ENCODE data around the gene CLPTM1.
"Not testable (repeated sequence)": the region's sequence is repeated elsewhere in the genome, so short reads cannot be mapped to it uniquely, and the experiment has no call there.

The CLPTM1 gene

DNA sequence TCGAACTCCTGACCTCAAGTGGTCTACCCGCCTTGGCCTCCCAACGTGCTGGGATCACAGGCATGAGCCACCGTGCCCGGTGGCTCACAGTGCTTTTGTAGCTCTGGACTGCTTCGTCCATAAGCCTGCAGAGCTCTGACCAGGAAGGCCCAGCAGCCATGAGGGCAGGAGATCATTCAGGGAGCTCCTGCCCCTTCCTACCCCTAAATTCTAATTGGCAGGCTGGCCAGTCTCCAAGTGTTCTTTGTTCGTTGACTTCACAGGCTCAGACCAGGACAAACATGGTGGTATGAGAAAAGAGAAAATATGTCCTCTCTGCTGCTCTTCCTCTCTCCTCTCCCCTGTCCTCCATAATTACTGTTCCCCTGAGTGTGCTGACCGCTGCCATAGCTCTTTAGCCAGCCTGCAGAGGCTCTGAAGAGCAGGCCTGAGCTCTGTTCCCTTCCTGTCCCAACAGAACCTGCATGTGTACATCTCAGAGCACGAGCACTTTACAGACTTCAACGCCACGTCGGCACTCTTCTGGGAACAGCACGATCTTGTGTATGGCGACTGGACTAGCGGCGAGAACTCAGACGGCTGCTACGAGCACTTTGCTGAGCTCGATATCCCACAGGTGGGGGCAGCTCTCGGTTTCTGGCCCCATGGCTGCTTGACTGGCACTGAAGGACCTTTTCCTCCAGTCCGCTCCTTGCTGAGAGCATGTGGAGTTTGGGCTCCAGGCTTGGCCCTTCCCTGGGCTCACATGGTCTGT lies 19.0 kb downstream of the CLPTM1 start:
- no peak for DNase-seq (ENCODE audit: low read depth, low spot score)

DNA sequence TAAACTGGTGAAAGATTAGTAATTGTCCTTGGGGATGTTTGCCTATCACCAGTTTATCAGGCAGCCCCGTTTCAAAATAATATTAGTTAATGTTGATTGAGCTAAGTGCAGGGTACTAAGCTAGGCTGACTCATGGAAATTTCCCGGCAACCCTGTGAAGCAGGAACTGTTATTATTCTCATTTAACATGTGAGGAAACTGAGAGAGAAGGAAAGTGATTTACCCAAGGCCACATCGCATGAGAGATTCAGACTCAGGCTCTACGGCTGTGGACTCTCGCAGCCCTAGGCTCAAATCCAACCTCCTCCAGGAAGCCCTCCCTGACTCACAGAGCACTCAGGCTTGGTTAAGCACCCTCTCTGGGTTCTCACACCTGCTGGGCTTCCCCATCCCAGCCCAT lies 19.7 kb downstream of the CLPTM1 start:
- no peak for DNase-seq (ENCODE audit: low read depth, low spot score)

GRCh38 chr19:44975444-44975843 lies 20.3 kb downstream of the CLPTM1 start:
- no peak for DNase-seq (ENCODE audit: low read depth, low spot score)

DNA sequence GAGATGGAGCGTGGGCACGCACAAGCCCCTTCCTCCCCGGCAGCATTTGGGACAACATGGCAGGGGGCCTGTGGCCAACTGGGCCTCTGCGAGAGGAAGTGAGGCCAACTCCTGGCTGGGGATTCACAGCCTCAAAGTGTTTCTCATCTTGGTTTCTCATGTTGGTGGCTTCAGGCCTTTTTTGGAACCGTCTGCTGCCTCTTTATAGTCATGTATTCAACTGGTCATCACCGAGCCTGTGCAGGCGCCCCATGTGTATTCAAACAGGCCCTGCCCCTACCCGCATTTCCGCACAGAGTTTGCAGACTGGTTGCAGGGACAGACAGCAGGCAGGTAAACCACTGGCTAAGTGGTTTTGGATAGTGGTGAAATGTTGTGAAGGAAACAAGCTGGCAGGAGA lies 28.8 kb downstream of the CLPTM1 start:
- DNase-seq (ENCODE audit: low read depth, low spot score): no peak

GRCh38 chr19:44985445-44985844 lies 30.3 kb downstream of the CLPTM1 start:
- DNase-seq (ENCODE audit: low read depth, low spot score): no peak

DNA sequence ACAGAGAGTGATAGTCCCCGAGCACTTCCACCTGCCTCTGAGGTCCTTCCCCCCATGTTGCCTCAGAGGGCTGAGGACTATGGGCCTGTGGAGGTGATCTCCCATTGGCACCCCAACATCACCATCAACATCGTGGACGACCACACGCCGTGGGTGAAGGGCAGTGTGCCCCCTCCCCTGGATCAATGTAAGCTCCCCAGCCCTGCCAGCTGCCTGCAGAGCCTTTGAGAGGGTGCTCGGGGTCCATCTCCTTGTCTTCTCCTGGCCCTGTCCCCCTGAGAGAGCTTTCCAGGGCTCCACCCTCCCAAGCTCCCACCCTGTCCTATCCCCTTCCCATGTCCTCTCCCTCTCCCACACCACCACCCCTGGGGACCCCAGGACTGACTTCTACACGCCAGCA lies 31.2 kb downstream of the CLPTM1 start:
- DNase-seq (ENCODE audit: low read depth, low spot score): no peak

DNA sequence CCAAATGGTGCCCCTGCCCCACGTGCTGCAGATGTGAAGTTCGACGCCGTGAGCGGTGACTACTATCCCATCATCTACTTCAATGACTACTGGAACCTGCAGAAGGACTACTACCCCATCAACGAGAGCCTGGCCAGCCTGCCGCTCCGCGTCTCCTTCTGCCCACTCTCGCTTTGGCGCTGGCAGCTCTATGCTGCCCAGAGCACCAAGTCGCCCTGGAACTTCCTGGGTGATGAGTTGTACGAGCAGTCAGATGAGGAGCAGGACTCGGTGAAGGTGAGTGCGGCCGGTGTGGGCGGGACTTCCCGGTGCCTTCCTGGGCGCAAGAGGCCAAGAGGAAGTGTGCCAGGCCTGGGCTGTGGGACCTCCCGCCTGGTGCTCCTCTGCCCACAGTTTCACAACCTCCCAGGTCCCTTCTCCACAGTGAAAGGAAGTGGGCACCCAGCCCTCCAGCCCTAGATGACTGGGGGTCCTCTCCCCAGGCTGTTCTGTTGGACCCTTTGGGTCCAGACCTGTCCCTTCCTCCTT lies 32.0 kb downstream of the CLPTM1 start:
- no peak for DNase-seq (ENCODE audit: low read depth, low spot score)

DNA sequence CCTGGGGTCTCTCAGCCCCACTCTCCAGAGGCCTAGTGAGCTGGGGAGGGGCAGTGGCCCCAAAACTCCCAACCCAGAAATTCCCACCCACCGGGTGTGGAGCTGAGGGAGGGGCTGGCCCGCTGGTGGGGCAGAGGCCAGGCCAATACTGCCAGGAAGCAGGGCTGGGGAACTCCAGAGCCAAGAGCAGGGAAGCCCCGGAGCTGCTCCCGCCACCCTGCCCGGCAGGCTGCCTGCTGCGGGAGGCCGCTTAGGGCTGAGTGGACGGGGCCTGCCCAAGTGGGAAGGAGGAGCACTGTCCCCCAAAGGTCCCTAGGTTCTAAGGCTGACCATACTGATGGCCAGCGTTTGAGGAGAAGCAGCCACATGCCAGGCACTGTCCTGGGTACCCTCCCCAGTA lies 33.1 kb downstream of the CLPTM1 start:
- DNase-seq (ENCODE audit: low read depth, low spot score): no peak

GRCh38 chr19:44988896-44989556 lies 33.8 kb downstream of the CLPTM1 start:
- DNase-seq (ENCODE audit: low read depth, low spot score): peak; percentile 20

DNA sequence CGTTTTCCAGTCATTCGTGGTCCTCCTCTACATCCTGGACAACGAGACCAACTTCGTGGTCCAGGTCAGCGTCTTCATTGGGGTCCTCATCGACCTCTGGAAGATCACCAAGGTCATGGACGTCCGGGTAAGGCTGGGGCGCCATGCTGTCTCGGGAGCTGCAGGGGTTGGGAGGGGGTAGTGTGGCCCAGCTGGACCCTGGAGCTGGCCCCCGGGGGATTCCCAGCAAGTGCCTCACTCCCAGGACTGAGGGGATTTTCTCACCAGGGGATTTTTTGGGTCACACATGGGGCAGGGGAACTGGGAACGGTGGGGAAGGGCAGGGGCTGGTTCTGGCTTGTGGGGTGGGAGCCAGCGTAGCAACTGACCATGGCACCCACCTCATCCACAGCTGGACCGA lies 35.3 kb downstream of the CLPTM1 start:
- no peak for DNase-seq (ENCODE audit: low read depth, low spot score)

DNA sequence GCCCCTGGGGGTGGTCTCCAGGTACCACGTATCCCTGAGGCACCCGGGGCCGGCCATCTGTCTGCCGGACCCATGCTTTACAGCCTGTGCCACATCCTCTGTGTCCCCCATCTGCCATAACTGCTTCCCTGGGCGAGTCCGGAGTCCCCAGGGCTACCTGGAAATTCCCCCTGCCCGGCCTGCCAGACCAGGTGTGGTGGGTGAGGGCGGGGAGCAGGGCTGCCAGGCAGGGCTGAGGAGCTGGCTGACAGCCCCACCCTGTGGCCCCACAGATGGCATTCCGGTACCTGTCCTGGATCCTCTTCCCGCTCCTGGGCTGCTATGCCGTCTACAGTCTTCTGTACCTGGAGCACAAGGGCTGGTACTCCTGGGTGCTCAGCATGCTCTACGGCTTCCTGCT lies 35.8 kb downstream of the CLPTM1 start:
- no peak for DNase-seq (ENCODE audit: low read depth, low spot score)

- DNase-seq (ENCODE audit: low read depth, low spot score): no peak
Observed at GRCh38 chr19:44992336-44993163, 37.4 kb downstream of the CLPTM1 start.

- no peak for DNase-seq (ENCODE audit: low read depth, low spot score)
Observed at GRCh38 chr19:44993526-44993925, 38.3 kb downstream of the CLPTM1 start.

- no peak for DNase-seq (ENCODE audit: low read depth, low spot score)
Observed at GRCh38 chr19:44993926-44994537, 38.9 kb downstream of the CLPTM1 start.

GRCh38 chr19:44998025-44998424 lies 42.8 kb downstream of the CLPTM1 start:
- DNase-seq (ENCODE audit: low read depth, low spot score): no peak

GRCh38 chr19:44999131-44999925 lies 44.1 kb downstream of the CLPTM1 start:
- not testable (repeated sequence) for DNase-seq (ENCODE audit: low read depth, low spot score)

DNA sequence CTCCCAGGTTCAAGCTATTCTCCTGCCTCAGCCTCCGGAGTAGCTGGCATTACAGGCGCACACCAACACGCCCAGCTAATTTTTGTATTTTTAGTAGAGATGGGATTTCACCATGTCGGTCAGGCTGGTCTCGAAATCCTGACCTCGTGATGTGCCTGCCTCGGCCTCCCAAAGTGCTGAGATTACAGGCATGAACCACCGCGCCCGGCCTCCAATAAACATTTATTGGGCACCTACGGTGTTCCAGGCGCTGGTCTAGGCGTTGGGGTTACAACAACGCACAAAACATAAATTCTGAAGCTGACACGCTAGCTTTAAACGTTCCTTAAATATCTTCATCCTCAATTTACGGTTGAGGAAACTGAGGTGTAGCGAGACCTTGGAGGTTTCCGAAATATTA lies 45.5 kb downstream of the CLPTM1 start:
- not testable (repeated sequence) for DNase-seq (ENCODE audit: low read depth, low spot score)

GRCh38 chr19:45001087-45001739 lies 46.0 kb downstream of the CLPTM1 start, which contains the start of gene RELB:
RELB (plus strand) TSS chr19:45001464; CDS start chr19:45001580, 116 bp downstream.
- DNase-seq (ENCODE audit: low read depth, low spot score): peak; percentile 65

GRCh38 chr19:45003485-45003884 lies 48.3 kb downstream of the CLPTM1 start:
- no peak for DNase-seq (ENCODE audit: low read depth, low spot score)

DNA sequence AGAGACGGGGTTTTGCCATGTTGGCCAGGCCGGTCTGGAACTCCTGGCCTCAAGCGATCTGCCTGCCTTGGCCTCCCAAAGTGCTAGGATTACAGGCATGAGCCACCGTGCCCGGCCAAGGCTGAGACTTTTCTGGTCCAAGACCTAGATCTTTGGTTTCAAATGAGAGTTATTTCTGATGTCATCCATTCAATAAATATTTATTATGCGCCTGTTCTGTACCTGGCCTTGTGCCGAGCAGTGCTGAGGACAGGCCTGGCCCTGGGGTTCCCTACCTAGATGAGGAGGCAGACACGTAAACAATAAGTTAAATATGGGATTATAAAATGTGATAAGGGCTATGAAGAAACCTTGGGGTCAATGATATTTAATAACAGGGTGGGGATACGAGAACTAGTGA lies 50.6 kb downstream of the CLPTM1 start:
- no peak for DNase-seq (ENCODE audit: low read depth, low spot score)
